Testis (tissue), 2 donors: ENCODE data around the gene DONSON.

Experiments
- POLR2A ChIP-seq: fragments of 450-650 bp; IDR thresholded peaks from one replicate; pipeline ENCODE4 v1.6.1; 2017; ENCODE audit warnings: antibody characterized with exemption, mild to moderate bottlenecking, moderate library complexity
- TF ChIP-seq, protein P1 (sequence below), 3 experiments: fragments of 450-650 bp in 2 of 3; fragments of 200-600 bp in 1 of 3; sonication (generic) in 1 of 3; IDR thresholded peaks; one replicate each; pipeline ENCODE4 v1.5.1; 2016 to 2019; ENCODE audit warnings: antibody characterized with exemption in 3 of 3, mild to moderate bottlenecking in 2 of 3, moderate library complexity in 1 of 3

DNA sequence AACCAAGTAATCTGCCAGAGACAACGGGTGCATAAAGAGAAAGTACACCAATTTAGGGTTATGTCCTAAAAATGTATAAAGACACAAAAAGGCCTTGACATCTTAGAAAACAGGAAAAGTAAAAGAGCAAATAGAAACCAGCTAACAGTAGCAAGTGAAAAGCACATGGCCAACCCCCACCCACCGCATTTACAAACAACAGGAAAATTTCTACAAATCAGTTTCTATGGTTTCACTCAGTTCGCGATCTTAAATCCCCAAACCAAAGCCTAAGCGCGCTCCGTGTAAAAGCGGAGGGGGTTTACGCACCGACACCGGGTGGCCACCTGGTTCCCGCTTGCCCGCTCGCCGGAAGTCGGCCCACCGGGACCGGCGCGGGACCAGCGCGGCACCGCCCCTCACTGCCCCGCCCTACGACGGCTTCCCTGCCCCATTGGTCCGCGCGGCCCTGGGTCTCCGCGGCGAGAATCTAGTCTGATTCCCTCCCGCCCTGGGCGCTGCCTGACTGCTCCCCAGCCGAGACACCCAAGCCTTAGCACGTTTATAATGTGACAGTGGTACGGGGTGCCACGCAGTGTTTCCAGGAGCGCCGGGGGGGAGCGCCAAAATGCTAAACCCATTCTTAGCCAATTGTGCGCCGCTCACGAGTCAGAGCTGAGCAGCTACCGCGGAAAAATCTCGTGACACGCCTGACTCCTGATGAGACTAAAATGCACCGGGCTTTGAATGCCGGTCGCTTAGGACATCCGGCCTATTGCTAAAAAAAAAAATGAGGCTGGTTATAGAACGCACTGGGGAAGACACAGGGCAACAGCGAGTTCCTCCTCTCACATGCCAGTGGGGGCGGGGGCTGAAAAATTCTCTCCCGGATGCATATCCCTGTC is 46.5 kb downstream of the DONSON start, which contains the start of gene GART:
- TF ChIP-seq, protein P1, sequence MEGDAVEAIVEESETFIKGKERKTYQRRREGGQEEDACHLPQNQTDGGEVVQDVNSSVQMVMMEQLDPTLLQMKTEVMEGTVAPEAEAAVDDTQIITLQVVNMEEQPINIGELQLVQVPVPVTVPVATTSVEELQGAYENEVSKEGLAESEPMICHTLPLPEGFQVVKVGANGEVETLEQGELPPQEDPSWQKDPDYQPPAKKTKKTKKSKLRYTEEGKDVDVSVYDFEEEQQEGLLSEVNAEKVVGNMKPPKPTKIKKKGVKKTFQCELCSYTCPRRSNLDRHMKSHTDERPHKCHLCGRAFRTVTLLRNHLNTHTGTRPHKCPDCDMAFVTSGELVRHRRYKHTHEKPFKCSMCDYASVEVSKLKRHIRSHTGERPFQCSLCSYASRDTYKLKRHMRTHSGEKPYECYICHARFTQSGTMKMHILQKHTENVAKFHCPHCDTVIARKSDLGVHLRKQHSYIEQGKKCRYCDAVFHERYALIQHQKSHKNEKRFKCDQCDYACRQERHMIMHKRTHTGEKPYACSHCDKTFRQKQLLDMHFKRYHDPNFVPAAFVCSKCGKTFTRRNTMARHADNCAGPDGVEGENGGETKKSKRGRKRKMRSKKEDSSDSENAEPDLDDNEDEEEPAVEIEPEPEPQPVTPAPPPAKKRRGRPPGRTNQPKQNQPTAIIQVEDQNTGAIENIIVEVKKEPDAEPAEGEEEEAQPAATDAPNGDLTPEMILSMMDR (IDR thresholded peaks at IDR 0.05) = no peak
- peak; percentile 38 for TF ChIP-seq POLR2A
